Colonic mucosa (tissue), 4 donors: ENCODE data around the gene RGS12. TPM values are rescaled to one million over a fixed set of nuclear protein-coding genes. Genes with fewer than 3 reads are reported as not detected.

Source experiments
- DNase-seq: peaks from one replicate; pipeline ENCODE4 v3.0.0-alpha.2; 2020
- H3K27ac ChIP-seq: fragments of 200-600 bp; one replicate; pipeline ENCODE4 v1.8.0; 2021
- H3K27me3 ChIP-seq: fragments of 200-600 bp; one replicate; pipeline ENCODE4 v1.8.0; 2021
- H3K36me3 ChIP-seq: fragments of 200-600 bp; one replicate; pipeline ENCODE4 v1.8.0; 2021
- H3K4me1 ChIP-seq: fragments of 200-600 bp; one replicate; pipeline ENCODE4 v1.8.0; 2021; ENCODE audit warnings: mild to moderate bottlenecking
- H3K4me3 ChIP-seq: fragments of 200-600 bp; one replicate; pipeline ENCODE4 v1.8.0; 2021
- H3K9ac ChIP-seq, 2 donors: one replicate each; pipeline ENCODE4 v1.7.0; 2013; ENCODE audit warnings: control low read depth in 2 of 2, low read depth in 2 of 2, low read length in 2 of 2
- H3K9me3 ChIP-seq: fragments of 200-600 bp; one replicate; pipeline ENCODE4 v1.8.0; 2021
- intact Hi-C: fragments of 100-400 bp; cut with DNase I; formaldehyde crosslinking; loops from one replicate; pipeline ENCODE4 v1.14.1; 2022
- total RNA-seq, 2 donors: library from RNA; stranded (reverse); fragmentation: NEBNext Ultra II Directional in 1 of 2; extraction: Animal tissue kit (Norgen Biotek cat#: 25700) in 1 of 2; gene quantifications; one replicate each; pipeline ENCODE4 v1.2.1, GENCODE V29; 2021
- TF ChIP-seq, protein P1 (sequence below): fragments of 200-600 bp; IDR thresholded peaks from one replicate; pipeline ENCODE4 v1.8.0; 2022; ENCODE audit warnings: antibody characterized with exemption, mild to moderate bottlenecking
- donor health status: healthy.
- donor health status: DM: no; HTN: no; CAD: no.
- donor health status: DM: no; HTN: no; CAD: no.

Gene RGS12
- total RNA-seq, 2 donors from 2014 or later = 18.0 to 25.7 TPM

DNA sequence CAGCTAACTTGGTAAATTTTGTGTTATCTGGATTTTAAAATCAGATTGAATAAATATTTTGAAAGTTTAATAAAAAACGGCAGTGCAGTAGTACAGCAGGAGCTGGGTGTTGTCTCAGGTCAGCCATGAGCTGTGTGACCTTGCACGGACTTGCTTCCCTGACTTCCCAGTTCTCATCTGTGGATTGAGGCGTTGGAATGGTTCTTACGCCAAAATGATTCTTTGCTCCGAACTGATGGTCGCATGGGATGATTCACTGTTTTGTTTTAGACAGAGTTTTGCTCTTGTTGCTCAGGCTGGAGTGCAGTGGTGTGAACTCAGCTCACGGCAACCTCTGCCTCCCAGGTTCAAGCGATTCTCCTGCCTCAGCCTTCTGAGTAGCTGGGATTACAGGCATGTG is 45.0 kb downstream of the RGS12 start:
- Histone ChIP-seq H3K27me3 (no peaks in the 10 kb centered on the region), H3K9ac (no peak overlapping the region), H3K36me3 (no peaks in the 10 kb centered on the region), H3K4me1 (no peaks in the 10 kb centered on the region), H3K4me3 (no peak overlapping the region), H3K9me3 (no peaks in the 10 kb centered on the region), H3K27ac (no peak overlapping the region)
- DNase-seq = no peak
- intact Hi-C loops = no loop called here
- TF ChIP-seq, protein P1, sequence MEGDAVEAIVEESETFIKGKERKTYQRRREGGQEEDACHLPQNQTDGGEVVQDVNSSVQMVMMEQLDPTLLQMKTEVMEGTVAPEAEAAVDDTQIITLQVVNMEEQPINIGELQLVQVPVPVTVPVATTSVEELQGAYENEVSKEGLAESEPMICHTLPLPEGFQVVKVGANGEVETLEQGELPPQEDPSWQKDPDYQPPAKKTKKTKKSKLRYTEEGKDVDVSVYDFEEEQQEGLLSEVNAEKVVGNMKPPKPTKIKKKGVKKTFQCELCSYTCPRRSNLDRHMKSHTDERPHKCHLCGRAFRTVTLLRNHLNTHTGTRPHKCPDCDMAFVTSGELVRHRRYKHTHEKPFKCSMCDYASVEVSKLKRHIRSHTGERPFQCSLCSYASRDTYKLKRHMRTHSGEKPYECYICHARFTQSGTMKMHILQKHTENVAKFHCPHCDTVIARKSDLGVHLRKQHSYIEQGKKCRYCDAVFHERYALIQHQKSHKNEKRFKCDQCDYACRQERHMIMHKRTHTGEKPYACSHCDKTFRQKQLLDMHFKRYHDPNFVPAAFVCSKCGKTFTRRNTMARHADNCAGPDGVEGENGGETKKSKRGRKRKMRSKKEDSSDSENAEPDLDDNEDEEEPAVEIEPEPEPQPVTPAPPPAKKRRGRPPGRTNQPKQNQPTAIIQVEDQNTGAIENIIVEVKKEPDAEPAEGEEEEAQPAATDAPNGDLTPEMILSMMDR = no peak

DNA sequence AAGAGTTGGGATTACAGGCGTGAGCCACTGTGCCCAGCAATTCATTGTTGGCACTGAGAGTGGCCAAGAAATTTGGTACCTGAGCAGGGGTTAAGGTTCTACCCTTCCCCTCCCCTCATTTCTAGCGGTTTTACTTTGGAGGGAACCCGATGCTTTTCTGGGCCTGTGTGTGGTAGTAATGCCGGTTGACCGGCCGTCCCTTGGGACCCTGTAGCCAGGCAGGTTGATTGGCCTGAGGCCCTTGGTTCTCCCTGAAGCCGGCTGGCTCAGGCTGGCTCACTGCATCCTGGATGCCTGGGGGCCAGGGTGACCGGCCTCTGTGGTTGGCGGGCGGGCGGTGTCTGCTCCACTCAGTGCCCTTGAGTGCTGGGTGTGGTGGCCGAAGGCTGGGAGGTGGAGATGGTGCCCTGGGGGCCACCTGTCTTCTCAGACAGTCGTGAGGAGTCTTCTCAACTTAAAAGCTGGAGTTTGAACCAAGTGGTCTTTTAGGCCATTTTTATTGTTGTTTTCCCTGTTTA is 45.6 kb downstream of the RGS12 start:
- DNase-seq = no peak
- H3K9me3 ChIP-seq = no peaks in the 10 kb centered on the region
- intact Hi-C loops = no loop called here

DNA sequence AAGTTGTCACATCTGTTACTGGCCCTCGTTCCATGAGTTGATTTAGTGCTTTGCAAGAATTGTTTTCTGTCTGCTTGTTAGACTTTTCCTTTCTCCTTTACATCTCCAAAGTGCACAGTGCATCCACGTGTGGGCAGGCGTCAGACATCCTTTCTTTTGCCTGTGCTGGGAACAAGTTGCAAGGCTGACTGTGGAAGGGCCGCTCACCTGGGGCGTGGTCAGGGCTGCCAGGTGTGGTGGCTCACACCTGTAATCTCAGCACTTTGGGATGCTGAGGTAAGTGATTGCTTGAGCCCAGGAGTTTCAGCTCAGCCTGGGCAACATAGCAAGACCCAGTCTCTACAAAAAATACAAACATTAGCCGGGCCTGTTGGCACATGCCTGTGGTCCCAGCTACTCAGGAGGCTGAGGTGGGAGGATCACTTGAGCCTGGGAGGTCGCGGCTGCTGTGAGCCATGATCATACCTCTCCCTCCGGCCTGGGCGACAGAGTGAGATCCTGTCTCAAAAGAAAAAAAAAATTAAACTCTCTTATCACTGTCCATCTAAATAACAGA is 46.2 kb downstream of the RGS12 start:
- Histone ChIP-seq H3K9ac (no peak overlapping the region), H3K27me3 (no peaks in the 10 kb centered on the region)
- intact Hi-C loops = no loop called here

More for the DNA sequence above, 45.6 kb downstream of the RGS12 start:
- Histone ChIP-seq H3K4me1 (no peaks in the 10 kb centered on the region), H3K4me3 (no peak overlapping the region), H3K9ac (no peak overlapping the region), H3K27ac (no peak overlapping the region), H3K36me3 (no peaks in the 10 kb centered on the region), H3K27me3 (no peaks in the 10 kb centered on the region)
- TF ChIP-seq, protein P1 = no peak

DNA sequence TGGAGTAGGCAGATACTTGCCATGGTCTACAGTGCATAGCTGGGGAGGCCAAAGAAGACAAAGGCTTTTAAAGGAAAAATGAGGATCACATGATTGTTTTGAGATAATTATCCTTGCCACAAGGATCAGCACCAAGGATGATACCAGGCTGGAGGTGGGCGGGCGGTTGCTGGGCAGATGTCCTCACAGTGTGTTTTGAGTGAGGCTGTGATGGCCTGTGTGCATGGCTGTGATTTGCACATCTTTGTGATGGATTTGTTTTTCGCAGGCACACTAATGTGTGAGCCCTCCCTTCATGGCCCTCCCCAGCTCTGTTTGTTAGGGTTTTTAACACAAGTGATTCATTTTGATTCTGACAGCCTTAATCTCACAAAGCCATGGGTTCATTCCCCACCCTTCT is 46.8 kb downstream of the RGS12 start:
- Histone ChIP-seq H3K4me1 (no peaks in the 10 kb centered on the region), H3K27me3 (no peaks in the 10 kb centered on the region), H3K9me3 (no peaks in the 10 kb centered on the region), H3K27ac (no peak overlapping the region), H3K4me3 (no peak overlapping the region), H3K36me3 (no peaks in the 10 kb centered on the region), H3K9ac (no peak overlapping the region)
- intact Hi-C loops = no loop called here
- TF ChIP-seq, protein P1 = no peak
- no peak for DNase-seq

More for the DNA sequence above, 46.2 kb downstream of the RGS12 start:
- TF ChIP-seq, protein P1 = no peak
- Histone ChIP-seq H3K4me3 (no peak overlapping the region), H3K9me3 (no peaks in the 10 kb centered on the region), H3K4me1 (no peaks in the 10 kb centered on the region), H3K27ac (no peak overlapping the region), H3K36me3 (no peaks in the 10 kb centered on the region)
- no peak for DNase-seq

DNA sequence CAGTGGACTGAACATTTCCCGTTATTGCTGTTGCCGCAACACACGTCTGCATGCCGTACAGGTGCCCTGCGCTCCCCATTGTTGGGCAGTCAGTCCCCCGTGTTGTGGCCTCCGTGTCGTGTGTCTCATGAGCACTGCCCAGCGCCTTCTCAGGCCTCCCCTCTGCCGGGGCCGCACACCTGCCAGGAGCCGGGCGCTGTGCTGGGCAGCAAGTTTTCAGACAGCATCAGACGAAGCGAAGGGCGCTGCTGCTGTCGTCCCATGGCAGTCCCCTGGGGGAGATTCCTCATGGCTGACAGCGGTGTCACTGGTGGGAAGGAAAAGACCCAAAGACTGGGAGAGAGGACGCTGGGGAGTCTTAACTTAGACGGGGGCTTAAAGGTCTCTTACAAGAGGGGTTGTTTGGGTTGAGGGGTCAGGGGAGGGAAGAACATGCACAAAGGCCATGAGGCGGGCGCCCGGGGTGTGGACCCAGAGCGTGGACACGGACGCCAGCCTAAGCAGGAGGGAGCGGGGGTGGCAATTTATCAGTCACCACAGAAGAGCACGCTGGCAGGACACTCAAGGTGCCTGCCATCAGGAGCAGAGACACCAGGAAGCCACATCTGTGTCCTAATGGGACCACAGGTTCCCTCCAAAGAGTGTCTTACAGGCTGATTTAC is 47.3 kb downstream of the RGS12 start:
- no peak for DNase-seq
- no peak overlapping the region for H3K4me3 ChIP-seq
- intact Hi-C loops = no loop called here
- H3K9me3 ChIP-seq = no peaks in the 10 kb centered on the region
- TF ChIP-seq, protein P1 = no peak
- no peaks in the 10 kb centered on the region for H3K36me3 ChIP-seq
- H3K4me1 ChIP-seq = no peaks in the 10 kb centered on the region
- H3K27me3 ChIP-seq = no peaks in the 10 kb centered on the region
- no peak overlapping the region for H3K27ac ChIP-seq
- H3K9ac ChIP-seq = no peak overlapping the region
